ENCODE data around the gene PLCE1. TPM values are rescaled to one million over a fixed set of nuclear protein-coding genes. Genes with fewer than 3 reads are reported as not detected.

The PLCE1 gene
- total RNA-seq, 1 donor from 2014 or later, result 2.8 TPM

- no peak for DNase-seq (ENCODE audit: low read depth in 2 of 2)
Measured at GRCh38 chr10:94023906-94024305, 30.2 kb downstream of the PLCE1 start.

GRCh38 chr10:94024407-94024806 lies 30.7 kb downstream of the PLCE1 start:
- DNase-seq (ENCODE audit: low read depth in 2 of 2), result no peak

- no peak for DNase-seq (ENCODE audit: low read depth in 2 of 2)
Measured at GRCh38 chr10:94025806-94026205, 32.1 kb downstream of the PLCE1 start.

GRCh38 chr10:94027197-94027596 lies 33.5 kb downstream of the PLCE1 start:
- DNase-seq (ENCODE audit: low read depth in 2 of 2), result no peak

- DNase-seq (ENCODE audit: low read depth in 2 of 2), result no peak
Measured at GRCh38 chr10:94029955-94030354, 36.2 kb downstream of the PLCE1 start.

- DNase-seq (ENCODE audit: low read depth in 2 of 2), result no peak
Measured at GRCh38 chr10:94035982-94036765, 42.4 kb downstream of the PLCE1 start.

- DNase-seq (ENCODE audit: low read depth in 2 of 2), result no peak
Measured at GRCh38 chr10:94036766-94037033, 43.0 kb downstream of the PLCE1 start.

GRCh38 chr10:94037286-94037685 lies 43.6 kb downstream of the PLCE1 start:
- no peak for DNase-seq (ENCODE audit: low read depth in 2 of 2)

- no peak for DNase-seq (ENCODE audit: low read depth in 2 of 2)
Measured at GRCh38 chr10:94038024-94038423, 44.3 kb downstream of the PLCE1 start.

- DNase-seq (ENCODE audit: low read depth in 2 of 2), result no peak
Measured at GRCh38 chr10:94041206-94041605, 47.5 kb downstream of the PLCE1 start.

- DNase-seq (ENCODE audit: low read depth in 2 of 2), result no peak
Measured at GRCh38 chr10:94042001-94042833, 48.5 kb downstream of the PLCE1 start.

- DNase-seq (ENCODE audit: low read depth in 2 of 2), result no peak
Measured at GRCh38 chr10:94042834-94043175, 49.1 kb downstream of the PLCE1 start.

Other genes with a start within 250 kb of the PLCE1 start
- not detected in 2 replicates for gene LGI1, start 236.0 kb upstream of the PLCE1 start, total RNA-seq
- 3.1 and 4.4 TPM in 2 replicates for gene SLC35G1, start 100.0 kb upstream of the PLCE1 start, total RNA-seq